Mucosa of descending colon (tissue), 3 donors: ENCODE measurements around the gene SEC14L2. TPM values are rescaled to one million over a fixed set of nuclear protein-coding genes. Genes with fewer than 3 reads are reported as not detected.
A peak's percentile ranks its signal among the peaks of the same experiment; 100 is the strongest.

Experiments
- ATAC-seq: fragments of 200-7000 bp; cut with Tn5 transposase; one replicate; pipeline ENCODE4 v1.9.1; 2020; ENCODE audit warnings: mild to moderate bottlenecking, moderate library complexity
- DNase-seq, 3 donors: peaks; one replicate each; pipeline ENCODE4 v3.0.0-alpha.2; 2020
- H3K36me3 ChIP-seq: fragments of 200-600 bp; one replicate; pipeline ENCODE4 v1.8.0; 2021; ENCODE audit warnings: low read depth, mild to moderate bottlenecking
- H3K4me1 ChIP-seq: fragments of 200-600 bp; one replicate; pipeline ENCODE4 v1.8.0; 2021; ENCODE audit warnings: low read depth, mild to moderate bottlenecking
- H3K4me3 ChIP-seq: fragments of 200-600 bp; one replicate; pipeline ENCODE4 v1.8.0; 2021; ENCODE audit warnings: mild to moderate bottlenecking
- H3K9me3 ChIP-seq: fragments of 200-600 bp; one replicate; pipeline ENCODE4 v1.8.0; 2021; ENCODE audit warnings: mild to moderate bottlenecking
- intact Hi-C, 2 donors: fragments of 100-400 bp; cut with DNase I in 1 of 2; cut with micrococcal nuclease in 1 of 2; formaldehyde crosslinking; loops; one replicate each; pipeline versions ENCODE4 v1.11.0 to v1.11.1; 2022; cut with DNase I, micrococcal nuclease
- total RNA-seq, 3 donors: library from RNA; stranded (reverse); fragmentation: NEBNext Ultra II Directional in 2 of 3; extraction: Animal tissue kit (Norgen Biotek cat#: 25700) in 2 of 3; gene quantifications; one replicate each; pipeline versions ENCODE4 v1.2.1 to v1.2.4, GENCODE V29; 2021 to 2023
- TF ChIP-seq, protein P1 (sequence below): fragments of 200-600 bp; IDR thresholded peaks from one replicate; pipeline ENCODE4 v1.8.0; 2022; ENCODE audit warnings: antibody characterized with exemption, mild to moderate bottlenecking
- donor health status: DM: no; HTN: no; CAD: no; lungs with moderate emphysema.
- donor health status: DM: no; HTN: no; CAD: no.
- donor health status: DM: no; HTN: yes; CAD: no.

The SEC14L2 gene
- total RNA-seq, 3 donors from 2014 or later = 0.67 to 4.0 (median 2.5) TPM

- intact Hi-C loops = no loop called here
- DNase-seq = no peak
- ATAC-seq = no peak
- TF ChIP-seq, protein P1, sequence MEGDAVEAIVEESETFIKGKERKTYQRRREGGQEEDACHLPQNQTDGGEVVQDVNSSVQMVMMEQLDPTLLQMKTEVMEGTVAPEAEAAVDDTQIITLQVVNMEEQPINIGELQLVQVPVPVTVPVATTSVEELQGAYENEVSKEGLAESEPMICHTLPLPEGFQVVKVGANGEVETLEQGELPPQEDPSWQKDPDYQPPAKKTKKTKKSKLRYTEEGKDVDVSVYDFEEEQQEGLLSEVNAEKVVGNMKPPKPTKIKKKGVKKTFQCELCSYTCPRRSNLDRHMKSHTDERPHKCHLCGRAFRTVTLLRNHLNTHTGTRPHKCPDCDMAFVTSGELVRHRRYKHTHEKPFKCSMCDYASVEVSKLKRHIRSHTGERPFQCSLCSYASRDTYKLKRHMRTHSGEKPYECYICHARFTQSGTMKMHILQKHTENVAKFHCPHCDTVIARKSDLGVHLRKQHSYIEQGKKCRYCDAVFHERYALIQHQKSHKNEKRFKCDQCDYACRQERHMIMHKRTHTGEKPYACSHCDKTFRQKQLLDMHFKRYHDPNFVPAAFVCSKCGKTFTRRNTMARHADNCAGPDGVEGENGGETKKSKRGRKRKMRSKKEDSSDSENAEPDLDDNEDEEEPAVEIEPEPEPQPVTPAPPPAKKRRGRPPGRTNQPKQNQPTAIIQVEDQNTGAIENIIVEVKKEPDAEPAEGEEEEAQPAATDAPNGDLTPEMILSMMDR = no peak
- no peak overlapping the region for H3K4me3 ChIP-seq
- peaks cover 5% of the 10 kb centered on the region for H3K4me1 ChIP-seq
- no peaks in the 10 kb centered on the region for H3K9me3 ChIP-seq
- H3K36me3 ChIP-seq = no peaks in the 10 kb centered on the region
Observed at GRCh38 chr22:30411780-30412179, 15.0 kb downstream of the SEC14L2 start.

GRCh38 chr22:30413001-30413400, 16.2 kb downstream of the SEC14L2 start:
- intact Hi-C loops = no loop called here
- Histone ChIP-seq H3K4me3 (no peak overlapping the region), H3K9me3 (no peaks in the 10 kb centered on the region), H3K36me3 (no peaks in the 10 kb centered on the region), H3K4me1 (peaks cover 5% of the 10 kb centered on the region)
- ATAC-seq (no peak), DNase-seq (no peak)
- TF ChIP-seq, protein P1 = no peak

- no peaks in the 10 kb centered on the region for H3K36me3 ChIP-seq
- no peaks in the 10 kb centered on the region for H3K9me3 ChIP-seq
Observed at GRCh38 chr22:30413745-30414524, 17.1 kb downstream of the SEC14L2 start.

GRCh38 chr22:30414525-30415047, 17.8 kb downstream of the SEC14L2 start:
- no peak for DNase-seq
- Histone ChIP-seq H3K36me3 (no peaks in the 10 kb centered on the region), H3K9me3 (no peaks in the 10 kb centered on the region), H3K4me1 (peaks cover 5% of the 10 kb centered on the region), H3K4me3 (no peak overlapping the region)
- no peak for ATAC-seq
- intact Hi-C loops = no loop called here
- TF ChIP-seq, protein P1 = no peak

More at GRCh38 chr22:30413745-30414524, 17.1 kb downstream of the SEC14L2 start:
- H3K4me3 ChIP-seq = no peak overlapping the region
- TF ChIP-seq, protein P1 = no peak
- no peak for DNase-seq
- no peak for ATAC-seq
- H3K4me1 ChIP-seq = peaks cover 5% of the 10 kb centered on the region
- intact Hi-C loops = no loop called here

- peak; percentile 93 for ATAC-seq
- H3K9me3 ChIP-seq = no peaks in the 10 kb centered on the region
- DNase-seq = no peak
- intact Hi-C loops = no loop called here
- TF ChIP-seq, protein P1 = no peak
- H3K4me3 ChIP-seq = no peak overlapping the region
- H3K36me3 ChIP-seq = no peaks in the 10 kb centered on the region
- H3K4me1 ChIP-seq = peaks cover 9% of the 10 kb centered on the region
Observed at GRCh38 chr22:30416403-30416802, 19.6 kb downstream of the SEC14L2 start.
